ENCODE results near the gene TMEM179. TPM values are rescaled to one million over a fixed set of nuclear protein-coding genes. Genes with fewer than 3 reads are reported as not detected.

TMEM179 gene
- under 0.01 and 0.28 TPM in 2 replicates for total RNA-seq

DNA sequence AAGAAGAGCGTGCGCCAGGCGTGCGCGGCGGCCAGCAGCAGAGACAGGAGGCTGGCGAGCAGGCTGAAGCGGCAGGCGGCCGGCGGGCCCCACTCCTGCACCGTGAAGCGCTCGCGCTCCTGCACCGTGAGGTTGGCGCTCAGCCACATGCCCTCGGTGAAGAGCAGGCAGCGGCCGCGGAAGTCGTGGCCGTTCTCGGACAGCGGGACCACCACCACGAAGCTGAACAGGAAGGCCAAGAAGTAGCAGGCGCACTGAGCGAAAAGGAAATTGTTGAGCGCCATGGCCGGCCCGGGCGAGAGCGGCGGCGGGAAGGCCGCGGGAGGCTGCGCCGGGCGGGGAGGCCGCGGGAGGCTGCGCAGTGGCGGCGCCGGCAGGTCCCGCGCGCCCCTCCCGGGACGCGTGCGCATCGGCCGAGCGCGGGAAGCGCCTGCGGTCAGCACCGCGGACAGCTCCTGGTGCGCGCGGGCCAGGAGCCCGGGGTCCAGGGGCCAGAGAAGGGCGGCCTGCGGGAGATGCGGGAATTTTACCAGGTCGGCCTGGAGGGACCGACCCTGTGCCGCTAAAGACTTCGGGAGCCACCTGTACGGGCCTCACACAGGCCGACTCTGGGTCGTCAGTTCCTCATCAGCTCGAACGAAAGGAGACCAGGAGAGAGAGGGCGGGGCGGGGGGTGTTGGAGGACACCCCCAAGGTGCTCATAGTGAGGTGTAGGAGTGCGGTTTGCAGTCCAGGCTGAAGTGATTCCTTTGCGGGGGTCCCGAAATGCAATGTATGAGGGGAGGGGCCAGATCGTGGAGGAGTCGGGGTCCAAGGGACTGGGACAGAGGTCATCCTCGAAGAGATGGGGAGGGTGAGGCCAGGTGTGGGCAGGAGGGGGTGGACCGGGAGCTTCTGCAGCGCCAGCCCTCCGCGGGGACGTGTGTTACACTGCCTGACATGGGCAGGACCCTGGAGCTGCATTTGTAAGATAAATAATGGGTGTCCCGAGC is at the start of gene TMEM179:
Gene TMEM179, minus strand, starts transcription at position 315 of the 992 bp plus-strand sequence. Its CDS starts 31 bp downstream, at position 284.

GRCh38 chr14:104579507-104579906 is 25.1 kb downstream of the TMEM179 start, which contains the start of gene C14orf180:
Gene C14orf180 (plus strand): TSS chr14:104579764. CDS start chr14:104586431, 6,667 bp downstream.

Other genes starting within 250 kb of the TMEM179 start
- not detected in 2 replicates for gene C14orf180, start 25.0 kb downstream of the TMEM179 start, total RNA-seq
- gene INF2, start 84.8 kb upstream of the TMEM179 start, total RNA-seq = 30.7 and 39.5 TPM in 2 replicates
- gene ADSS1, start 119.5 kb upstream of the TMEM179 start, total RNA-seq = 1.7 and 10.1 TPM in 2 replicates
- gene SIVA1, start 148.4 kb upstream of the TMEM179 start, total RNA-seq = 89.4 and 154 TPM in 2 replicates
- 145 and 234 TPM in 2 replicates for gene AKT1, start 191.0 kb upstream of the TMEM179 start, total RNA-seq
- 1.4 and 1.7 TPM in 2 replicates for gene ZBTB42, start 196.3 kb upstream of the TMEM179 start, total RNA-seq